SK-N-SH treated with all-trans-retinoic acid at 6 μM for 48 hours (cell line): ENCODE measurements around the gene USP48.

ENCODE experiments used
- ATAC-seq: fragments of 200-7000 bp; cut with Tn5 transposase; 3 replicates; pipeline ENCODE4 v1.9.1; 2020; ENCODE audit warnings: mild to moderate bottlenecking, moderate library complexity
- ARNTL ChIP-seq: fragments of 450-650 bp; formaldehyde crosslinking; IDR thresholded peaks from 2 replicates; pipeline ENCODE4 v1.5.0; 2020; ENCODE audit warnings: low read depth, mild to moderate bottlenecking, moderate library complexity, borderline replicate concordance
- BACH2 ChIP-seq: fragments of 250-450 bp; sonication (Bioruptor Pico); IDR thresholded peaks from 2 replicates; pipeline ENCODE4 v1.9.0; 2021; ENCODE audit warnings: mild to moderate bottlenecking, borderline replicate concordance
- CSDC2 ChIP-seq: fragments of 250-450 bp; sonication (Bioruptor Pico); IDR thresholded peaks from 2 replicates; pipeline ENCODE4 v1.5.0; 2020; ENCODE audit warnings: mild to moderate bottlenecking, moderate library complexity
- CSRNP3 ChIP-seq: fragments of 250-450 bp; sonication (Bioruptor Pico); IDR thresholded peaks from 2 replicates; pipeline ENCODE4 v1.5.1; 2021; ENCODE audit warnings: mild to moderate bottlenecking, moderate library complexity
- ESRRG ChIP-seq: fragments of 250-450 bp; sonication (Bioruptor Pico); IDR thresholded peaks from 2 replicates; pipeline ENCODE4 v1.6.1; 2021; ENCODE audit warnings: mild to moderate bottlenecking
- GLIS3 ChIP-seq: fragments of 250-450 bp; sonication (Bioruptor Pico); IDR thresholded peaks from 2 replicates; pipeline ENCODE4 v1.5.0; 2020; ENCODE audit warnings: mild to moderate bottlenecking, moderate library complexity
- ISL1 ChIP-seq: fragments of 250-450 bp; sonication (Bioruptor Pico); IDR thresholded peaks from 2 replicates; pipeline ENCODE4 v2.1.2; 2022; ENCODE audit warnings: mild to moderate bottlenecking, moderate library complexity
- OSR1 ChIP-seq: fragments of 250-450 bp; sonication (Bioruptor Pico); IDR thresholded peaks from 2 replicates; pipeline ENCODE4 v1.8.0; 2022; ENCODE audit warnings: moderate library complexity, mild to moderate bottlenecking, inconsistent platforms
- PATZ1 ChIP-seq: fragments of 250-450 bp; sonication (Bioruptor Pico); IDR thresholded peaks from 2 replicates; pipeline ENCODE4 v1.8.0; 2020; ENCODE audit warnings: mild to moderate bottlenecking, moderate library complexity, borderline replicate concordance
- PPARA ChIP-seq: fragments of 250-450 bp; sonication (Bioruptor Pico); IDR thresholded peaks from 2 replicates; pipeline ENCODE4 v1.5.0; 2020; ENCODE audit warnings: mild to moderate bottlenecking, borderline replicate concordance
- RARB ChIP-seq: fragments of 250-450 bp; sonication (Bioruptor Pico); IDR thresholded peaks from 2 replicates; pipeline ENCODE4 v1.8.0; 2021; ENCODE audit warnings: mild to moderate bottlenecking, moderate library complexity
- SNAI2 ChIP-seq: fragments of 250-450 bp; sonication (Bioruptor Pico); IDR thresholded peaks from 2 replicates; pipeline ENCODE4 v1.5.0; 2020; ENCODE audit warnings: mild to moderate bottlenecking, moderate library complexity
- TCF4 ChIP-seq: fragments of 250-450 bp; sonication (Bioruptor Pico); IDR thresholded peaks from 2 replicates; pipeline ENCODE4 v1.8.0; 2021; ENCODE audit warnings: mild to moderate bottlenecking, moderate library complexity, borderline replicate concordance
- ZC3H10 ChIP-seq: fragments of 250-450 bp; sonication (Bioruptor Pico); IDR thresholded peaks from 2 replicates; pipeline ENCODE4 v1.5.1; 2021; ENCODE audit warnings: mild to moderate bottlenecking, moderate library complexity
- ZFP3 ChIP-seq: fragments of 250-450 bp; sonication (Bioruptor Pico); IDR thresholded peaks from 2 replicates; pipeline ENCODE4 v1.5.0; 2020; ENCODE audit warnings: mild to moderate bottlenecking, moderate library complexity
- ZFP30 ChIP-seq: fragments of 450-650 bp; formaldehyde crosslinking; IDR thresholded peaks from 2 replicates; pipeline ENCODE4 v1.5.0; 2022; ENCODE audit warnings: mild to moderate bottlenecking, moderate library complexity
- ZNF565 ChIP-seq: fragments of 450-650 bp; formaldehyde crosslinking; conservative IDR thresholded peaks from 2 replicates; pipeline ENCODE4 v1.5.0; 2020; ENCODE audit warnings: low read depth, mild to moderate bottlenecking, moderate library complexity
- ZNF70 ChIP-seq: fragments of 450-650 bp; formaldehyde crosslinking; IDR thresholded peaks from 2 replicates; pipeline ENCODE4 v1.5.0; 2020; ENCODE audit warnings: mild to moderate bottlenecking, moderate library complexity
- ZNF8 ChIP-seq: fragments of 450-650 bp; formaldehyde crosslinking; IDR thresholded peaks from 2 replicates; pipeline ENCODE4 v1.5.0; 2020; ENCODE audit warnings: mild to moderate bottlenecking, moderate library complexity
- TF ChIP-seq, protein P1 (sequence below): fragments of 250-450 bp; sonication (Bioruptor Pico); IDR thresholded peaks from 2 replicates; pipeline ENCODE4 v1.5.0; 2020; ENCODE audit warnings: mild to moderate bottlenecking, moderate library complexity
- TF ChIP-seq, protein P2 (sequence below): fragments of 250-450 bp; sonication (Bioruptor Pico); IDR thresholded peaks from 2 replicates; pipeline ENCODE4 v1.8.0; 2021; ENCODE audit warnings: low read depth, mild to moderate bottlenecking, moderate library complexity, borderline replicate concordance

The USP48 gene

GRCh38 chr1:21701401-21701800 is 81.5 kb downstream of the USP48 start:
- TF ChIP-seq ISL1 (CRISPR knock-in tag) (no peak), TCF4 (CRISPR knock-in tag) (no peak), PPARA (no peak), RARB (CRISPR knock-in tag) (no peak), SNAI2 (CRISPR knock-in tag) (no peak), GLIS3 (CRISPR knock-in tag) (no peak), ARNTL (CRISPR knock-in tag) (no peak), ZNF70 (CRISPR knock-in tag) (no peak), ZFP30 (CRISPR knock-in tag) (no peak), BACH2 (no peak), ZNF8 (no peak), CSDC2 (CRISPR knock-in tag) (no peak)
- TF ChIP-seq, protein P1, sequence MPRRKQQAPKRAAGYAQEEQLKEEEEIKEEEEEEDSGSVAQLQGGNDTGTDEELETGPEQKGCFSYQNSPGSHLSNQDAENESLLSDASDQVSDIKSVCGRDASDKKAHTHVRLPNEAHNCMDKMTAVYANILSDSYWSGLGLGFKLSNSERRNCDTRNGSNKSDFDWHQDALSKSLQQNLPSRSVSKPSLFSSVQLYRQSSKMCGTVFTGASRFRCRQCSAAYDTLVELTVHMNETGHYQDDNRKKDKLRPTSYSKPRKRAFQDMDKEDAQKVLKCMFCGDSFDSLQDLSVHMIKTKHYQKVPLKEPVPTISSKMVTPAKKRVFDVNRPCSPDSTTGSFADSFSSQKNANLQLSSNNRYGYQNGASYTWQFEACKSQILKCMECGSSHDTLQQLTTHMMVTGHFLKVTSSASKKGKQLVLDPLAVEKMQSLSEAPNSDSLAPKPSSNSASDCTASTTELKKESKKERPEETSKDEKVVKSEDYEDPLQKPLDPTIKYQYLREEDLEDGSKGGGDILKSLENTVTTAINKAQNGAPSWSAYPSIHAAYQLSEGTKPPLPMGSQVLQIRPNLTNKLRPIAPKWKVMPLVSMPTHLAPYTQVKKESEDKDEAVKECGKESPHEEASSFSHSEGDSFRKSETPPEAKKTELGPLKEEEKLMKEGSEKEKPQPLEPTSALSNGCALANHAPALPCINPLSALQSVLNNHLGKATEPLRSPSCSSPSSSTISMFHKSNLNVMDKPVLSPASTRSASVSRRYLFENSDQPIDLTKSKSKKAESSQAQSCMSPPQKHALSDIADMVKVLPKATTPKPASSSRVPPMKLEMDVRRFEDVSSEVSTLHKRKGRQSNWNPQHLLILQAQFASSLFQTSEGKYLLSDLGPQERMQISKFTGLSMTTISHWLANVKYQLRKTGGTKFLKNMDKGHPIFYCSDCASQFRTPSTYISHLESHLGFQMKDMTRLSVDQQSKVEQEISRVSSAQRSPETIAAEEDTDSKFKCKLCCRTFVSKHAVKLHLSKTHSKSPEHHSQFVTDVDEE (CRISPR knock-in tag) = no peak
- ATAC-seq = no peak

DNA sequence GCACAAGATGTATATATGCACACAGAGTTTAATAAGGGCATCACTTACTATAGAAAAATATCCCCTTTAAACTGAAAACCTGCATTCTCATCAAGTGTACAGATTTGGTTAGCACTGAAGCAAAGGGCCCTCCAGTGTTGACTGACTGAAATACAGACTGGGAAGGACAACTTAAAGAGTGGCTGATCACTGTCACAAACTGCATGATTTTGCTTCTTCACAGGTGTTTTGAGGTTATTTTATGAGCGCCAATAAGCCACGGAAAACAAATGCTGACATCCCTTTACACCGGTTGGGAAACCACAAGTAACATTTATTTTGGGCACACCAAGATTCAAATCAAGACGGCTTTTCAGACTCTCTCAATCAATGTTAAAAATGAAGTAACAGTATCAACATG is 82.9 kb downstream of the USP48 start:
- ATAC-seq = no peak
- TF ChIP-seq CSRNP3 (CRISPR knock-in tag) (no peak), ZNF70 (CRISPR knock-in tag) (no peak), SNAI2 (CRISPR knock-in tag) (no peak), GLIS3 (CRISPR knock-in tag) (no peak), ZNF565 (CRISPR knock-in tag) (no peak), ARNTL (CRISPR knock-in tag) (no peak), CSDC2 (CRISPR knock-in tag) (no peak), TCF4 (CRISPR knock-in tag) (no peak), ESRRG (no peak), ZFP30 (CRISPR knock-in tag) (no peak), ISL1 (CRISPR knock-in tag) (no peak)
- TF ChIP-seq, protein P2, sequence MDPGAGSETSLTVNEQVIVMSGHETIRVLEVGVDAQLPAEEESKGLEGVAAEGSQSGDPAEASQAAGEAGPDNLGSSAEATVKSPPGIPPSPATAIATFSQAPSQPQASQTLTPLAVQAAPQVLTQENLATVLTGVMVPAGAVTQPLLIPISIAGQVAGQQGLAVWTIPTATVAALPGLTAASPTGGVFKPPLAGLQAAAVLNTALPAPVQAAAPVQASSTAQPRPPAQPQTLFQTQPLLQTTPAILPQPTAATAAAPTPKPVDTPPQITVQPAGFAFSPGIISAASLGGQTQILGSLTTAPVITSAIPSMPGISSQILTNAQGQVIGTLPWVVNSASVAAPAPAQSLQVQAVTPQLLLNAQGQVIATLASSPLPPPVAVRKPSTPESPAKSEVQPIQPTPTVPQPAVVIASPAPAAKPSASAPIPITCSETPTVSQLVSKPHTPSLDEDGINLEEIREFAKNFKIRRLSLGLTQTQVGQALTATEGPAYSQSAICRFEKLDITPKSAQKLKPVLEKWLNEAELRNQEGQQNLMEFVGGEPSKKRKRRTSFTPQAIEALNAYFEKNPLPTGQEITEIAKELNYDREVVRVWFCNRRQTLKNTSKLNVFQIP (CRISPR knock-in tag) = no peak
- TF ChIP-seq, all 23 proteins: peak for 0

- no peak for TF ChIP-seq OSR1 (CRISPR knock-in tag)
- no peak for TF ChIP-seq GLIS3 (CRISPR knock-in tag)
- TF ChIP-seq CSDC2 (CRISPR knock-in tag) = no peak
- no peak for TF ChIP-seq ZC3H10
- TF ChIP-seq BACH2 = no peak
- no peak for TF ChIP-seq ZNF565 (CRISPR knock-in tag)
- TF ChIP-seq ISL1 (CRISPR knock-in tag) = no peak
- no peak for TF ChIP-seq ARNTL (CRISPR knock-in tag)
- TF ChIP-seq RARB (CRISPR knock-in tag) = no peak
- TF ChIP-seq TCF4 (CRISPR knock-in tag) = no peak
- TF ChIP-seq PATZ1 (CRISPR knock-in tag) = no peak
- TF ChIP-seq CSRNP3 (CRISPR knock-in tag) = no peak
- TF ChIP-seq SNAI2 (CRISPR knock-in tag) = no peak
- no peak for TF ChIP-seq ZFP3 (CRISPR knock-in tag)
- no peak for TF ChIP-seq ZNF70 (CRISPR knock-in tag)
- TF ChIP-seq, protein P1 (CRISPR knock-in tag) = no peak
- no peak for TF ChIP-seq ZNF8
- TF ChIP-seq PPARA = no peak
- no peak for TF ChIP-seq ZFP30 (CRISPR knock-in tag)
- TF ChIP-seq, all 23 proteins: peak for 0
- no peak for ATAC-seq
Measured at GRCh38 chr1:21696931-21697330, 86.0 kb downstream of the USP48 start.
